Endothelial cell of umbilical vein (primary cell): ENCODE measurements around the gene PSORS1C1. TPM values are rescaled to one million over a fixed set of nuclear protein-coding genes. Genes with fewer than 3 reads are reported as not detected.
"Not testable (repeated sequence)": the region's sequence is repeated elsewhere in the genome, so short reads cannot be mapped to it uniquely, and the experiment has no call there.

Experiments
- BruUV-seq: library from RNA; stranded (reverse); fragments of 400-500 nt; replicated peaks from 2 replicates; lab custom pipeline; 2021; lab: Mats Ljungman, UMichigan
- CTCF ChIA-PET: fragments of 300-600, 350-600 bp; sonication (Branson Sonifier 250); formaldehyde crosslinking; loops from one replicate; lab custom pipeline; 2021; ENCODE audit warnings: antibody characterized with exemption, inconsistent platforms; lab: Charles Lee
- POLR2A ChIA-PET: fragments of 300-600, 350-600 bp; sonication (Branson Sonifier 250); formaldehyde crosslinking; loops from one replicate; lab custom pipeline; 2021; ENCODE audit warnings: antibody characterized with exemption, inconsistent platforms; lab: Charles Lee
- DNase-seq: peaks from one replicate; pipeline ENCODE4 v3.0.0-alpha.2; 2011; ENCODE audit warnings: low read depth, low spot score
- FAIRE-seq: peaks from 2 replicates; lab custom pipeline; 2011; peaks lifted over from hg19 to GRCh38; lab: Jason Lieb, UNC
- H2AFZ ChIP-seq: 2 replicates; pipeline ENCODE4 v1.6.0; 2012; ENCODE audit warnings: low read depth, low read length, control low read depth, inconsistent platforms
- H3K27ac ChIP-seq: 2 replicates; pipeline ENCODE4 v1.5.1; 2011; ENCODE audit warnings: low read depth, mild to moderate bottlenecking, control low read depth, low read length, moderate library complexity; ENCODE audit not compliant: insufficient read depth
- H3K27me3 ChIP-seq, 2 experiments: 2 replicates each; pipeline versions ENCODE4 v1.6.0 to v1.6.1; 2011; ENCODE audit warnings: low read length in 2 of 2, mixed read lengths in 1 of 2; ENCODE audit not compliant: control insufficient read depth in 2 of 2, insufficient read depth in 2 of 2
- H3K36me3 ChIP-seq, 2 experiments: 2 replicates in 1 of 2; 3 replicates in 1 of 2; pipeline ENCODE4 v1.5.1; 2011; ENCODE audit warnings: low read length in 2 of 2, mild to moderate bottlenecking in 1 of 2, moderate library complexity in 1 of 2; ENCODE audit not compliant: control insufficient read depth in 2 of 2, insufficient read depth in 2 of 2; ENCODE audit errors: extremely low read depth in 1 of 2
- H3K4me1 ChIP-seq: 3 replicates; pipeline ENCODE4 v1.5.1; 2011; ENCODE audit warnings: mild to moderate bottlenecking, low read length; ENCODE audit not compliant: control insufficient read depth, insufficient read depth; ENCODE audit errors: extremely low read depth
- H3K4me2 ChIP-seq: 2 replicates; pipeline ENCODE4 v1.6.1; 2011; ENCODE audit warnings: low read length, control low read depth, mixed read lengths; ENCODE audit not compliant: insufficient read depth
- H3K4me3 ChIP-seq, 3 experiments: fragments of 200-600 bp in 1 of 3; sonication (generic), shearing (Covaris generic) in 1 of 3; replicated peaks in 1 of 3; 2 replicates each; pipeline ENCODE4 v1.5.1; 2011 to 2016; ENCODE audit warnings: control low read depth in 3 of 3, low read length in 3 of 3, mild to moderate bottlenecking in 2 of 3, inconsistent platforms in 1 of 3, low read depth in 1 of 3, moderate library complexity in 1 of 3; ENCODE audit not compliant: insufficient read depth in 1 of 3
- H3K79me2 ChIP-seq: 2 replicates; pipeline ENCODE4 v1.6.0; 2012; ENCODE audit warnings: low read length, inconsistent platforms; ENCODE audit not compliant: control insufficient read depth, insufficient read depth
- H3K9ac ChIP-seq: replicated peaks from 2 replicates; pipeline ENCODE3; 2011; ENCODE audit warnings: low read length, control low read depth; ENCODE audit not compliant: insufficient read depth; ENCODE audit errors: extremely low read depth
- H3K9me1 ChIP-seq: replicated peaks from 3 replicates; pipeline ENCODE4 v1.6.0; 2011; ENCODE audit warnings: mild to moderate bottlenecking, low read length; ENCODE audit not compliant: control insufficient read depth, insufficient read depth; ENCODE audit errors: extremely low read depth
- H3K9me3 ChIP-seq: replicated peaks from 2 replicates; pipeline ENCODE4 v1.5.1; 2012; ENCODE audit warnings: low read length, inconsistent platforms; ENCODE audit not compliant: control insufficient read depth, insufficient read depth
- H4K20me1 ChIP-seq: replicated peaks from 2 replicates; pipeline ENCODE3; 2011; ENCODE audit warnings: mild to moderate bottlenecking, low read length; ENCODE audit not compliant: control insufficient read depth, insufficient read depth; ENCODE audit errors: extremely low read depth
- EZH2 ChIP-seq: IDR thresholded peaks from 2 replicates; pipeline ENCODE4 v1.6.1; 2012; ENCODE audit warnings: borderline replicate concordance, low read depth, mild to moderate bottlenecking, moderate library complexity, low read length, inconsistent platforms; ENCODE audit not compliant: severe bottlenecking
- FOS ChIP-seq: IDR thresholded peaks from 2 replicates; pipeline ENCODE4 v1.6.1; 2011; ENCODE audit warnings: mild to moderate bottlenecking, low read length, moderate library complexity, borderline replicate concordance; ENCODE audit not compliant: insufficient read depth
- GATA2 ChIP-seq: IDR thresholded peaks from 2 replicates; pipeline ENCODE4 v1.7.0; 2011; ENCODE audit warnings: low read depth, mild to moderate bottlenecking, moderate library complexity, mixed read lengths, low read length; ENCODE audit not compliant: insufficient read length, insufficient read depth
- JUN ChIP-seq: IDR thresholded peaks from 2 replicates; pipeline ENCODE4 v1.6.1; 2011; ENCODE audit warnings: borderline replicate concordance, low read depth; ENCODE audit not compliant: insufficient read length, insufficient read depth
- MYC ChIP-seq: IDR thresholded peaks from one replicate; pipeline ENCODE4 v1.6.1; 2011; ENCODE audit warnings: mild to moderate bottlenecking, low read depth, low read length
- POLR2A ChIP-seq: IDR thresholded peaks from 2 replicates; pipeline ENCODE4 v1.6.1; 2012; ENCODE audit warnings: low read depth, mild to moderate bottlenecking, control low read depth, low read length
- POLR2AphosphoS5 ChIP-seq: IDR thresholded peaks from 2 replicates; pipeline ENCODE4 v1.6.1; 2012; ENCODE audit warnings: low read depth, mild to moderate bottlenecking, control low read depth, low read length, moderate library complexity; ENCODE audit not compliant: insufficient read depth
- dilution Hi-C: fragments of 300-500 bp; cut with MboI; formaldehyde crosslinking; loops from one replicate; pipeline ENCODE4 v1.15.0; 2019; ENCODE audit warnings: low sequenced_read_pairs; ENCODE audit not compliant: extremely low pct_ligation_motif_present
- intact Hi-C: fragments of 100-400 bp; cut with micrococcal nuclease; formaldehyde crosslinking; loops from one replicate; pipeline ENCODE4 v1.10.0; 2022
- polyA plus RNA-seq, 4 experiments: library from polyadenylated mRNA; depleted of rRNA in 3 of 4; stranded (reverse) in 3 of 4; unstranded in 1 of 4; fragments of >200 nt; gene quantifications; 2 replicates each; pipeline versions ENCODE4 v1.2.1 to v1.2.3, GENCODE V29; 2011 to 2012; ENCODE audit warnings: missing spikeins in 1 of 4
- total RNA-seq: library from RNA; stranded (reverse); gene quantifications from 2 replicates; pipeline ENCODE4 v1.2.3, GENCODE V29; 2021
- TF ChIP-seq, protein P1 (sequence below): IDR thresholded peaks from 2 replicates; pipeline ENCODE4 v1.6.1; 2011; ENCODE audit not compliant: insufficient read depth, insufficient read length
- TF ChIP-seq, protein P2 (sequence below), 2 donors: IDR thresholded peaks; 1 replicate in 1 of 2; 2 replicates in 1 of 2; pipeline ENCODE4 v1.5.1; 2011; ENCODE audit warnings: low read length in 2 of 2, mild to moderate bottlenecking in 2 of 2, moderate library complexity in 2 of 2, control low read depth in 1 of 2, inconsistent platforms in 1 of 2, low read depth in 1 of 2; ENCODE audit not compliant: insufficient read depth in 1 of 2; ENCODE audit errors: extremely low read depth in 1 of 2

Gene PSORS1C1
- total and polyA plus RNA-seq, 2 donors (not counting 3 experiments of a cell fraction or from before 2014, with no cell fraction given), result 1.1 to 13.2 TPM

DNA sequence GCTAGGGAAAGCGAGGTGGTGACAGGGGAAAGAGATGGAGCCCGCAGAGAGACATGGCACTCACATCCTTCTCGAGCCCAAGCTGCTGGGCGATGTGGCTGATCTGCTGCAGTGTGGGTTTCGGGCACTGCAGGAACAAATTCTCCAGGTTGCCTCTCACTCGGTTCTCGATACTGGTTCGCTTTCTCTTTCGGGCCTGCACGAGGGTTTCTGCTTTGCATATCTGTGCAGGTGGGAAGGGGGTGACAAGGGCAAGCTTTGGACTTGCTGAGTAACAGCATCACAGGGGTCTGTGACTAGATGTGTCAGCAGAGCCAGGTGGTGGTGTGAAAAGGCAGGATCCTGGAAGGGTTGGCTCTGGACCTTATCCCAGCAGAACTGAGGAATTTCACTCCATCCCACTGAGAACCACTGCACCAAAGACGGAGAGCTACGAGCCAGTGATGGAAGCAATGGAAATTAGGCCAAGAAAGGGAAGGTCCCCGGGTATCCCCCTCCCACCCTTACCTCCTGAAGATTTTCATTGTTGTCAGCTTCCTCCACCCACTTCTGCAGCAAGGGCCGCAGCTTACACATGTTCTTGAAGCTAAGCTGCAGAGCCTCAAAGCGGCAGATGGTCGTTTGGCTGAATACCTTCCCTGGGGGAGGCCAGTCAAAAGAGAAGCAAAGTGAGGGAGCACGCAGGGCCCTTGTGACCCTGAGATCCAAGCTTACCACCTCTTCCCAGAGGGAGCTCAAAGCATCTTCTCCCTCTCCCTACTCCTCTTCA, 50.6 kb downstream of the PSORS1C1 start:
- H3K27ac ChIP-seq, POLR2A ChIA-PET, H3K4me1 ChIP-seq, intact Hi-C loops, H3K9me3 ChIP-seq, H4K20me1 ChIP-seq, dilution Hi-C loops, H3K9me1 ChIP-seq, FAIRE-seq, H3K4me2 ChIP-seq, H3K9ac ChIP-seq, BruUV-seq, H3K79me2 ChIP-seq, H3K36me3 ChIP-seq, H3K27me3 ChIP-seq, DNase-seq, H2AFZ ChIP-seq, H3K4me3 ChIP-seq: not testable (repeated sequence)
- CTCF ChIA-PET, result interaction anchor here (0.6 to 1.1 kb wide), 5 partner anchors 11 to 201 kb away, joined by 3 to 4 read pairs (median 3); no protein-coding TSS in a partner anchor

DNA sequence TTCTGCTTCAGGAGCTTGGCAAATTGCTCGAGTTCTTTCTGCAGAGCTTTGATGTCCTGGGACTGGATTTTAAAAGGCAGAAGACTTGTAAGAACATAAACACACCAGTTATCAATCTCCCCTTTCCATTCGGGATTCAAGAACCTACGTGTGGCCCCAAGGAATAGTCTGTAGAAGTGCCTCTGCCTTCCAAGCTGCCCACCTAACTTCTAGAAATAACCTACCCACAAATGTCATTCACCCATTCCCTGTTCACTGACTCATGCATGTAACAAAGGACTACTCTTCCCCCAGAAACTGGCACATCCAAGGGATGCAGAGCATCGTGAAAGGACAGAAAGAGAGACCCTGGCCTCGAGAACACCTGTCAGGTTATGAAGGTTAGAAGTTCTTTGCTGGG, 51.4 kb downstream of the PSORS1C1 start:
- no TSS peak for BruUV-seq
- Histone ChIP-seq H2AFZ (no peak overlapping the region), H3K4me1 (no peaks in the 10 kb centered on the region), H3K36me3 (no peaks in the 10 kb centered on the region), H3K4me2 (no peak overlapping the region), H3K79me2 (no peaks in the 10 kb centered on the region), H3K9ac (no peak overlapping the region), H3K9me1 (no peaks in the 10 kb centered on the region), H3K27ac (no peak overlapping the region), H3K27me3 (no peaks in the 10 kb centered on the region), H3K4me3 (no peak overlapping the region), H4K20me1 (no peaks in the 10 kb centered on the region), H3K9me3 (no peaks in the 10 kb centered on the region)
- TF ChIP-seq, protein P1, sequence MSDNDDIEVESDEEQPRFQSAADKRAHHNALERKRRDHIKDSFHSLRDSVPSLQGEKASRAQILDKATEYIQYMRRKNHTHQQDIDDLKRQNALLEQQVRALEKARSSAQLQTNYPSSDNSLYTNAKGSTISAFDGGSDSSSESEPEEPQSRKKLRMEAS, result no peak
- TF ChIP-seq FOS (no peak), JUN (no peak), POLR2AphosphoS5 (no peak), GATA2 (no peak), EZH2 (no peak), POLR2A (no peak), MYC (no peak)
- TF ChIP-seq, protein P2, sequence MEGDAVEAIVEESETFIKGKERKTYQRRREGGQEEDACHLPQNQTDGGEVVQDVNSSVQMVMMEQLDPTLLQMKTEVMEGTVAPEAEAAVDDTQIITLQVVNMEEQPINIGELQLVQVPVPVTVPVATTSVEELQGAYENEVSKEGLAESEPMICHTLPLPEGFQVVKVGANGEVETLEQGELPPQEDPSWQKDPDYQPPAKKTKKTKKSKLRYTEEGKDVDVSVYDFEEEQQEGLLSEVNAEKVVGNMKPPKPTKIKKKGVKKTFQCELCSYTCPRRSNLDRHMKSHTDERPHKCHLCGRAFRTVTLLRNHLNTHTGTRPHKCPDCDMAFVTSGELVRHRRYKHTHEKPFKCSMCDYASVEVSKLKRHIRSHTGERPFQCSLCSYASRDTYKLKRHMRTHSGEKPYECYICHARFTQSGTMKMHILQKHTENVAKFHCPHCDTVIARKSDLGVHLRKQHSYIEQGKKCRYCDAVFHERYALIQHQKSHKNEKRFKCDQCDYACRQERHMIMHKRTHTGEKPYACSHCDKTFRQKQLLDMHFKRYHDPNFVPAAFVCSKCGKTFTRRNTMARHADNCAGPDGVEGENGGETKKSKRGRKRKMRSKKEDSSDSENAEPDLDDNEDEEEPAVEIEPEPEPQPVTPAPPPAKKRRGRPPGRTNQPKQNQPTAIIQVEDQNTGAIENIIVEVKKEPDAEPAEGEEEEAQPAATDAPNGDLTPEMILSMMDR (IDR thresholded peaks at IDR 0.05; ENCODE audit: extremely low read depth in 1 of 2, insufficient read depth in 1 of 2, low read depth in 1 of 2, low read length in 2 of 2), result no peak
- dilution Hi-C loops, result no loop called here
- intact Hi-C loops, result no loop called here
- POLR2A ChIA-PET, result no interaction called here
- FAIRE-seq, result no peak
- DNase-seq, result no peak
- CTCF ChIA-PET, result interaction anchor here (1.0 kb wide), 1 partner anchor 26 kb away, joined by 3 read pairs; no protein-coding TSS in a partner anchor
